T-helper 2 cell treated with Interferon-gamma antibody and Interleukin-4, amounts not matched to agents 100 ng/mL and 5 ng/mL, for 36 hours (primary cell): ENCODE data around the gene RFX2. TPM values are rescaled to one million over a fixed set of nuclear protein-coding genes. Genes with fewer than 3 reads are reported as not detected.
"Not testable (repeated sequence)": the region's sequence is repeated elsewhere in the genome, so short reads cannot be mapped to it uniquely, and the experiment has no call there.

Source experiments
- intact Hi-C: fragments of 100-400 bp; cut with micrococcal nuclease; formaldehyde crosslinking; loops from one replicate; pipeline ENCODE4 v1.15.1; 2023
- total RNA-seq: library from RNA; stranded (reverse); gene quantifications from 2 replicates; pipeline ENCODE4 v1.2.3, GENCODE V29; 2022

Gene RFX2
- total RNA-seq, 1 donor from 2014 or later, result 8.1 TPM

- intact Hi-C loops, result no loop called here
Measured at GRCh38 chr19:6017576-6017975, 92.7 kb downstream of the RFX2 start.

- intact Hi-C loops, result no loop called here
Measured at GRCh38 chr19:6015841-6016545, 94.3 kb downstream of the RFX2 start.

- intact Hi-C loops, result no loop called here
Measured at GRCh38 chr19:6014551-6015135, 95.7 kb downstream of the RFX2 start.

- intact Hi-C loops, result no loop called here
Measured at GRCh38 chr19:6012426-6013170, 97.7 kb downstream of the RFX2 start.

GRCh38 chr19:6011794-6012193 is 98.5 kb downstream of the RFX2 start:
- intact Hi-C loops, result no loop called here

GRCh38 chr19:6011206-6011605 is 99.1 kb downstream of the RFX2 start:
- intact Hi-C loops, result no loop called here

- intact Hi-C loops, result no loop called here
Measured at GRCh38 chr19:6010107-6010506, 100.2 kb downstream of the RFX2 start.

- intact Hi-C loops, result no loop called here
Measured at GRCh38 chr19:6007866-6008265, 102.4 kb downstream of the RFX2 start.

- intact Hi-C loops, result no loop called here
Measured at GRCh38 chr19:6006896-6007295, 103.4 kb downstream of the RFX2 start.

GRCh38 chr19:6006070-6006446 is 104.2 kb downstream of the RFX2 start:
- intact Hi-C loops, result not testable (repeated sequence)

GRCh38 chr19:6005321-6006069 is 104.8 kb downstream of the RFX2 start:
- intact Hi-C loops, result no loop called here

GRCh38 chr19:6003976-6004375 is 106.3 kb downstream of the RFX2 start:
- intact Hi-C loops, result no loop called here

GRCh38 chr19:6002591-6002990 is 107.7 kb downstream of the RFX2 start:
- intact Hi-C loops, result no loop called here

GRCh38 chr19:6000228-6000847 is 110.0 kb downstream of the RFX2 start:
- intact Hi-C loops, result no loop called here

- intact Hi-C loops, result no loop called here
Measured at GRCh38 chr19:5999693-6000092, 110.6 kb downstream of the RFX2 start.

GRCh38 chr19:5997371-5997770 is 112.9 kb downstream of the RFX2 start:
- intact Hi-C loops, result no loop called here

- intact Hi-C loops, result no loop called here
Measured at GRCh38 chr19:5996623-5997320, 113.5 kb downstream of the RFX2 start.

- intact Hi-C loops, result no loop called here
Measured at GRCh38 chr19:5996102-5996501, 114.2 kb downstream of the RFX2 start.

- intact Hi-C loops, result no loop called here
Measured at GRCh38 chr19:5995606-5996005, 114.7 kb downstream of the RFX2 start.

- intact Hi-C loops, result no loop called here
Measured at GRCh38 chr19:5994405-5995165, 115.7 kb downstream of the RFX2 start.
